GM19035 (cell line): ENCODE measurements around the gene ARSB.
"Not testable (repeated sequence)": the region's sequence is repeated elsewhere in the genome, so short reads cannot be mapped to it uniquely, and the experiment has no call there.

Source experiments
- ATAC-seq: cut with Tn5 transposase; IDR thresholded peaks from one replicate; pipeline ENCODE4 v1.9.1; 2021; ENCODE audit not compliant: unreplicated experiment

ARSB gene

GRCh38 chr5:78851891-78852290 lies 133.2 kb downstream of the ARSB start:
- not testable (repeated sequence) for ATAC-seq

- ATAC-seq: no peak
Observed at GRCh38 chr5:78845470-78845869, 139.6 kb downstream of the ARSB start.

- no peak for ATAC-seq
Observed at GRCh38 chr5:78843436-78843835, 141.7 kb downstream of the ARSB start.

- ATAC-seq: no peak
Observed at GRCh38 chr5:78841767-78842166, 143.3 kb downstream of the ARSB start.

GRCh38 chr5:78838753-78839152 lies 146.4 kb downstream of the ARSB start:
- no peak for ATAC-seq

GRCh38 chr5:78837836-78838235 lies 147.3 kb downstream of the ARSB start:
- ATAC-seq: no peak

- ATAC-seq: no peak
Observed at GRCh38 chr5:78835176-78835575, 149.9 kb downstream of the ARSB start.

- no peak for ATAC-seq
Observed at GRCh38 chr5:78833284-78833683, 151.8 kb downstream of the ARSB start.

GRCh38 chr5:78830528-78831046 lies 154.5 kb downstream of the ARSB start:
- ATAC-seq: no peak

GRCh38 chr5:78829811-78830527 lies 155.1 kb downstream of the ARSB start:
- ATAC-seq: no peak

GRCh38 chr5:78827725-78828124 lies 157.4 kb downstream of the ARSB start:
- no peak for ATAC-seq

GRCh38 chr5:78824831-78825281 lies 160.3 kb downstream of the ARSB start:
- no peak for ATAC-seq

GRCh38 chr5:78823196-78823595 lies 161.9 kb downstream of the ARSB start:
- no peak for ATAC-seq

GRCh38 chr5:78821536-78822021 lies 163.5 kb downstream of the ARSB start:
- ATAC-seq: no peak

- ATAC-seq: no peak
Observed at GRCh38 chr5:78819707-78820106, 165.4 kb downstream of the ARSB start.

- no peak for ATAC-seq
Observed at GRCh38 chr5:78819166-78819565, 165.9 kb downstream of the ARSB start.

GRCh38 chr5:78816143-78816765 lies 168.9 kb downstream of the ARSB start:
- no peak for ATAC-seq

- ATAC-seq: no peak
Observed at GRCh38 chr5:78813906-78814530, 171.1 kb downstream of the ARSB start.

GRCh38 chr5:78813286-78813685 lies 171.8 kb downstream of the ARSB start:
- ATAC-seq: no peak

- ATAC-seq: no peak
Observed at GRCh38 chr5:78811866-78812265, 173.2 kb downstream of the ARSB start.

GRCh38 chr5:78811121-78811817 lies 173.8 kb downstream of the ARSB start:
- ATAC-seq: no peak
